Breast epithelium (tissue), 3 donors: ENCODE data around the gene CIDEB.

ENCODE experiments used
- CTCF ChIP-seq, 3 donors: fragments of 450-650 bp; IDR thresholded peaks; one replicate each; pipeline ENCODE4 v1.5.1; 2016 to 2017; ENCODE audit warnings: antibody characterized with exemption in 3 of 3, mild to moderate bottlenecking in 3 of 3, moderate library complexity in 3 of 3
- POLR2A ChIP-seq: fragments of 450-650 bp; IDR thresholded peaks from one replicate; pipeline ENCODE4 v1.6.1; 2016; ENCODE audit warnings: antibody characterized with exemption, mild to moderate bottlenecking, moderate library complexity

GRCh38 chr14:24260026-24260779 lies 47.6 kb downstream of the CIDEB start:
- TF ChIP-seq CTCF (IDR thresholded peaks at IDR 0.05), result no peak
- TF ChIP-seq POLR2A, result no peak
